Pons (tissue), 1 donor: Measurements from ENCODE around the gene ING5.

Source experiments
- DNase-seq: peaks from one replicate; pipeline ENCODE4 v3.0.0-alpha.2; 2016; ENCODE audit warnings: low spot score

The ING5 gene

DNA sequence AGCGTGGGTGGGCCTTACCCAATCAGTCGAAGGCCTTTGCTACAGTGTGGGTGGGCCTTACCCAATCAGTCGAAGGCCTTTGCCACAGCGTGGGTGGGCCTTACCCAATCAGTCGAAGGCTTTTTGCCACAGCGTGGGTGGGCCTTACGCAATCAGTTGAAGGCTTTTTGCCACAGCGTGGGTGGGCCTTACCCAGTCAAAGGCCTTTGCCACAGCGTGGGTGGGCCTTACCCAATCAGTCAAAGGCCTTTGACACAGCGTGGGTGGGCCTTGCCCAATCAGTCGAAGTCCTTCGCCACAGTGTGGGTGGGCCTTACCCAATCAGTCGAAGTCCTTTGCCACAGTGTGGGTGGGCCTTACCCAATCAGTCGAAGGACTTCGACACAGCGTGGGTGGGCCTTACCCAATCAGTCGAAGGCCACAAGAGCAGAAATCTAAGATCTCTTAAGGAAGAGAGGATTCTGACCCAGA, 58.5 kb downstream of the ING5 start:
- no peak for DNase-seq

DNA sequence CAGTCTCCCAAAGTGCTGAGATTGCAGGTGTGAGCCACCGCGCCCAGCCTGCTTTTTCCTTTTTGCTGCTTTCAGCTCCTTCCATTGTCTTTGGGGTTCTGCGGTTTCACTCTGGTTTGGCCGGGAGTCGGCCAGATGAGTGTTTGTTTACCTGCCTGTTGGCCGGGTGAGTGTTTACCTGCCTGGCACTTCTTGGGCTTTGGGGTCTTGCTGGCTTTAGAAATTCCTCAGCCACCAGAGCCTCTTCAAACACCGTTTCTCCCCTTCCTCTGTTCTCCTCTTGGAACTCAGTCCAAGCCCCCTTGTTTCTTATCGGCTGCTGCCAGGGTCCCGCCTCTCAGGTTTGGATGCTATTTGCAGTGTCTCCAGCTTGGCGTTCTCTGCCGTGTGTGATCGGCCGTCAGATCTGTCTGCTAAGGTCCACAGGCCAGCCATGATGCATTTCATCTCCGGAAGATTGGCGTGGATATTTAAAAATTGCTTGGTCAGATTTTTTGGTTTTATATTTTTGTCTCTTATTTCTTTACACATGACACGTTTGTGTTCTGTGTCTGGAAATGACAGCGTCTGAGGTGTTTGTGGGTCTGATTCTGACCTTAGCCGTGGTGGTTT, 60.6 kb downstream of the ING5 start:
- no peak for DNase-seq

DNA sequence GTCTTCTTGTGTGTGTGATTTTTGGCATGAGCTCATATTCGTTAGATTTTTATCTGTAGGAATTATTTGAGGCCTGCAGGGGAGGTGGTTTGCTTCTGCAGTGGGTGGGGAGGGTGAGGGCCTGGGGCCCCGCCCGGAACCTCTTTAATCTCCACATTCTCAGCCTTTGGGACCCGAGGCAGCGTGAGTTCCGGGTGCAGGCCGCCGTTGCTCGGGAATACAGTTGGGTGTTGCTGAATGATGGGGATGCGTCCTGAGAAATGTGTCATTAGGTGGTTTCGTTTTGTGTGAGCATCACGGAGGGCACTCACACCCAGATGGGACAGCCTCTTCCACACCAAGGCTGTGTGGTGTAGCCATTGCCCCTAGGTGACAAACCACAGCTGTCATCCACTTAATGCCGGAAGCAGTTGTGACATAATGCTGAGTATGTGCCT, 61.1 kb downstream of the ING5 start:
- DNase-seq = no peak

DNA sequence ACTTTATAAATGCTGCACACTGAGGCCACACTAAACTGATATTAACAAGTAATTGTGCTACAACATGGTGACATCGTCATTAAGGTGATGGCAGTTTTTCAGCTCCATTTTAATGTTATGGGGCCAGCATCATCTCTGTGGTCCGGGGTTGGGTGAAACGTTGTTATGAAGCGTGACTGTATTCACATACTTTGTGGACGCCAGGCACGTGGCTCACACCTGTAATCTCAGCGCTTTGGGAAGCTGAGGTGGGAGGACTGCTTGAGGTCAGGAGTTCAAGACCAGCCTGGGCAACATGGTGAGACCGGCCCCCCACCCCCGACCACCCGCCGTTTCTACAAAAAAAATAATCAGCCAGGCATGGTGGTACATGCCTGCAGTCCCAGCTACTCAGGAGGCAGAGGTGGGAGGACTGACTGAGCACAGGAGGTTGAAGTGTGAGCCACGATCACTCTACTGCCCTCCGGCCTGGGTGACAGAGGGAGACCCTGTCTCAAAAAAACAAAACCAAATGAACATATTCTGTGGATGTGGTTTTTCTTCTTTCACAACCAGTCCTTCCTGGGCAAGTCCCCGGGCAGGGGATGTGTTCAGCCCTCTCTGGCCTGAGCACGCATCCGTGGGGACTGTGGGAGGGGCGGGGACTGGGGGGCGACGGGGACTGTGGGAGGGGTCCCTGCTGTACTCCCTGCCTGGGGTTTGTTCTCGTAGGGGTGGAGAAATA, 61.9 kb downstream of the ING5 start:
- DNase-seq = no peak

DNA sequence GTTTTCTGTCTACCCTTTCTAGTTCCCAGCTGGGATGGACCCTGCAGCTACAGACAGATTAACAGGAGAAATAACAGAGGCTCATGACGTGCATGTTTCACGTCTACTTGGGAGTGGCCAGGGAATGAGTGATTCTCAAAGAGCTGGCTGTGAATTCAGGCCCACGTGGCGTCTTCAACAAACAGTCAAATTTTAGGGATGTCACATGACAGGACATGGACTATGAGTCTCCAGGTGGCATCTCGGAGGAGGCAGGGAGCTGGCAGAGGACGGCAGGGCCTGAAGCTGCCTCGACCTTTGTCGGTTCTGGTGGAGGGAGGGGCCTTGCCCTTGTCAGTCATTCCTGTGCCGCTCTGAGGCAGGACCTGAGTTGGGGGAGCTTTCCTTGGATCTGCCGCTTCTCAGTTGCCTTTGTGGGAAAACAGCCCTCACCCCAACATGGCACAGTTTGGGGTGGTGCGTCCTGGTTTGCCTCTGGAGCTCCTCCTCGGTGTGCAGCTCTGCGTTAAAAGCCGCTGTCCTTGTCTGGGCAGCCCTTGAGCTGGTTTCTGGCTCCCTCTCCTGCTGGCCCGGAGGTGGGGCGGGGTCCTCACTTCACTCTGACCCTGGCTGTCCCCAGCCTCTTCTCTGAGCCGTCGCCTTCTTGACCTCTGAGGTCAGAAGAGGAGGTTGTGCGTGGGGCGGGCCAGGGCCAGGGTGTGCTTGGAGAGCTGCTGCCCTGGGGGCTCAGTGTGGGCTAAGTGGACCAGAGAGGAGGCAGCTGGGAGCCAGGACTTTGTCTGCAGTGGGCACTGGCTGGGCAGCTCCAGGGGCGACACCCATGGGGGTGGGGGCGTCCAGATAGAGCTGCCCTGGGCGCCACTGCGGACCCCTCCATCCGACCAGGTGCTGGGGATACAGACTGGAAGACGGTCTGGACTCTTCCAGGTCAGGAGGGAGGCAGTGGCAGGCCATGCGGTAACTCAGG, 62.7 kb downstream of the ING5 start:
- DNase-seq = no peak

DNA sequence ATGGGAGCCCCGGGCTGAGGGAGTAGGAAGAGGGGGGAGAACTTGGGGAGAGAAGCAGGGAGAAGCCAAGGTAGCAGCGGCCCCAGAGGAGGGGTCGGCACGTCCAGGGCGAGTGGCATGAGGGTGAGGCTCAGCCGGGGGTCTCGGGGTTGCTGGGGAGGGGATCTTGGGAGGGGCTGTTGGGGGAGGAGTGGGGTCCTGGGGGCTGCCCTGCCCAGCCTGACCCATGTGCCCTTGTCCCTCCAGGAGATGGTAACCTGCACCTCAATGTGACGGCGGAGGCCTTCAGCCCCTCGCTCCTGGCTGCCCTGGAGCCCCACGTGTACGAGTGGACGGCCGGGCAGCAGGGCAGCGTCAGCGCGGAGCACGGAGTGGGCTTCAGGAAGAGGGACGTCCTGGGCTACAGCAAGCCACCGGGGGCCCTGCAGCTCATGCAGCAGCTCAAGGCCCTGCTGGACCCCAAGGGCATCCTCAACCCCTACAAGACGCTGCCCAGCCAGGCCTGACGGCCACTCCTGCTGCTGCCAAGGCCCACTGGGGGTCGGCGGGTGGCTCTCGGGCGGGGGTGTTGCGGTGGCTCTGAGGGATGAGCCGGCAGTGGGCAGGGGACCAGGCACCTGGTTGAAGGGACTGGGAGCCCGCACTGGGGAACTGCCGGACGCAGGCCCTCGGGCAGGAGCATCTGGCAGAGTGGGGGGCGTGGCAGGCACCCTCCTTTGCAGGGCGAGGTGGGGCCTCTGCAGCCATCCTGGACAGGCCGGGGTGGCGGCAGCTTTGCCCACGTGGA, 65.8 kb downstream of the ING5 start:
- DNase-seq = no peak

DNA sequence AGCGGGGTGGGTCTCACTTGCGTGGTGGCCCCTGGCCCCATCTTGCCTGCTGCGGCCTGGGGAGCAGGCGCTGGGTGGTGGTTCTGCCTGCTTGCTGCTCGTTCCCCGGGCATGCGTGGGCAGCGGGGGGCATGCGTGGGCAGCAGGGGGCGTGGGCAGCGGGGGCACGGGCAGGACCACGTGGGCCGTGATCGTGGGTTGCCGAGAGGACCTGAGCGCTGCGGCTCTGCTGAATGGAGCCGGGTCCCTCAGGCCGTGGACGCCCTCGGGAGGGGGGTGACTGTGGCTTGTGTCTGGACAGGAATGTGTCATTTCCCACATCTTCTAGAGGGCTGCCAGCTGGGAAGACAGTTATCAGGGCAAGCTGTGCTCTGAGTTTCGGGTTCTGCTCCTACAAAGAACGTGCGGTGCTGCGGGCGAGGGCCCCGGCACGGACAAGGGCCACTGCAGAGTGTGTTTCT, 66.4 kb downstream of the ING5 start:
- DNase-seq = no peak

DNA sequence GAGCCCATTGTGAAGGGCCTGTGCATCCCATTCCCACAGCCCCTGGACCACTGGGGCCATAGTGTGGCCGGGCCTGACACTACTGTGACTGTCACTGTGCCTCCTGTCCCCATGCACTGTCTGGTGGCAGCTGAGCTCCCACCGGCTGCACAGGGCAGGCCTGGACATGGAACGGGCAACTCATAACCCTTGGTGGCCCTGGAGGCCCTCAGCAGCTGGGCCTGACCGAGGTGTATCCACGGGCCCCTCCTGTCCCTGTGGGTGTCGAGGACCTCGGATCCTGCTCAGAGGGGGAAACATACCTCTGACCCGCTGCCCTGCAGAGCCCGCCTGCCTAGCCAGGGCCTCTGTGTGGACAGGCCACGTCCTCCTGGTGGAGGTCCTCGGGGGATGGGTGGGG, 67.0 kb downstream of the ING5 start:
- no peak for DNase-seq

DNA sequence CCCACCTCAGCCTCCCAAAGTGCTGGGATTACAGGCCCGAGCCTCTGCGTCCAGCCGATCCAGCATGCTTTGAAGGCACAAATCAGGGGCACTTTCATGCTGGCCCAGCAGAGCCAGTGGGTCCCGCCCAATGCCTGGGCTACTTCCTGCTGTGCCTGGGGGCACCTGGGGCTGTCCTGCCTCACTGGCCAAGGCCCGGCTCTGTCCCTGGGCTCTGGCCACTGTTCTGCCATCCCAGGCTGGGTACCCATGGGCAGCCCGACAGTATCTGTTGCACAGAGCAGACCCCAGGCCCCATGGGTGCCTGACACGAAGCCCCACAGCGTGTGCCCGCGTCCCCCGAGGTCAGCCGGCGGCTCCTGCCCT, 68.0 kb downstream of the ING5 start:
- no peak for DNase-seq

DNA sequence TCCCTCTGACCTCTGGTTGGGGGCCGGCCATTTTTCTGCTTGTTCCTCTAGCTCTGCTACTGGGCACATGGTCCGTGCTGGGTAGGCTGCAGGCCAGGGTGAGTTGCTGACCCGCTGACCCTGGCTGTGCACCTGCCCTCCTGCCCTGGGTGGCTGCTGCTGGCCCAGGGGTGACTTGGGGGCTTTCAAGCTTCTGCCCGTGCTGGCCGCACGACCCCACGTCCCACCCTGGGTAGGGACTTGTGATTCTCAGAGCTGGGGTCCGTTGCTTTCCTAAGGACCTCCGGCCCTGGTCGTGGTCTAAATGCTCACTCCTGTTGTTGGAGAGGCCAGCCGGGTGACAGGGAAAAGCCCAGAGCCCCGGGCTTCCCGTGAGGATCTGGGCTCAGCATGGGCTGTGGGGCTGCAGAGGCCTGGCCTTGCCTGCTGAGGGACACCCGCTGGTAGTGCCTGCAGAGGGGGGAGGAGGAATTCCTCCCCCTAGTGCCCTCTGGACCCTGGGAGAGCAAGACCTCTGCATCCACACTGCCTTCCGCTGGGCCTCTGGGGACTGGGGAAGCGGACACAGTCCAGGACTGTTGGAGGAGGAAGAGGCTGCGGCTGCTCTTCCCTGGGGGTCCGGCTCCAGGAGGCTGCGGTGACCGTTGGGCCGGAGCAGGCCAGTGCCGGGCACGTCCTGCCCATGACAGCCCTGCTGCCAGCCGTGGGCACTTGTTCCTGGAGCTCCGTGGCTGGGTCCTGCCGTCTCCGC, 68.5 kb downstream of the ING5 start:
- DNase-seq = no peak

DNA sequence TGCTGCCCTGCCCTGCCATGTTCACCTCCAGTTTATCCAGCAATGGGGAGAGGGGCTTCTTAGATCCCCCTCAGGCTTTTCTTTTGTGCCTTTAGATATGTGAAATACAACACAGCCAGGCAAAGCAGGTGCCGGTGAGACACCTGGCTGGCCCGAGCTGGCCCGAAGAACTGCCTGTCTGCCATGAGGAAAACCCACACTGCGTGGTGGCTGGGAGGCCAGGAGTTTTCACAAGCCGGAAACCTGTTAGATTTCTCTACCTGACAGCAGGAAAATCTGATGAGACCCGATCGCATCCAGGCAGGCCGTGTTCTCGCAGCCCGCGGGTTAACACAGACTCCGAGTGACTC, 69.1 kb downstream of the ING5 start:
- DNase-seq = no peak

DNA sequence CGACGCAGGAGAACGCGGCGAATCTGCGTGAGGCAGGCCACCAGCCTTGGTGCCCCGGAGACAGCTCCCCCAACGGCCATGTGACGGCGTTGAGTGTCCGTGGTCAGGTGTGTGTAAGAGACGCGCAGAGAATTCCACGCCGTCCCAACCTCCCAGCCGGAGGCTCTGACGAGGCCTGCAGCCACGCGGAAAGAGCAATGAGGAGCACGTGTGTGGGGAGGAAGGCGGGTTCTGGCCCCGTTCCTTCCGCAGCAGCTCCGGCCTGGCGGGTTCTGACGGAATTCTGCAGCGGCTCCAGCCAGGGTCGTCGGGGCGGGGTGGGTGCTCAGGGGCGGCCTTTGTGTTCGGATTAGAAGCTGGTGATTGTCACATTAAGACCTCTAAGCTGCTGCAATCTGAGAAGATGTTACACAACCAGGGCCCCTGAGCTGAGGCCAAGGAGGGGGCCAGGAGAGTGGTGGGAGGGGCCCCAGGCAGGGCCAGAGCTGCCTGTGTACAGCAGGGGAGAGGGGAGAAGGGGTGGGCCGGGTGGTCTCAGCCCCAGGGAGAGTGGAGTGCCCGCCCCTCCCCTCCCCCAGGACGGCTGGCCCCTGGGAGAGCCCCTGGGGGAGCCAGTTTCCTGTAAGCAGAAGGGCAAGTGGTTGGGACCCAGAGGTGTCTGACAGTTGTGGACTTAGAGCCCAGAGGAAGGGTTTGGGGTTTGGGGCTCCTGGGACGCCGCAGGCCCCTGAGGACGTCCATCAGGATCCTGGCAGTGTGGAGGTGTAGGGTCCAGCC, 69.6 kb downstream of the ING5 start:
- no peak for DNase-seq

DNA sequence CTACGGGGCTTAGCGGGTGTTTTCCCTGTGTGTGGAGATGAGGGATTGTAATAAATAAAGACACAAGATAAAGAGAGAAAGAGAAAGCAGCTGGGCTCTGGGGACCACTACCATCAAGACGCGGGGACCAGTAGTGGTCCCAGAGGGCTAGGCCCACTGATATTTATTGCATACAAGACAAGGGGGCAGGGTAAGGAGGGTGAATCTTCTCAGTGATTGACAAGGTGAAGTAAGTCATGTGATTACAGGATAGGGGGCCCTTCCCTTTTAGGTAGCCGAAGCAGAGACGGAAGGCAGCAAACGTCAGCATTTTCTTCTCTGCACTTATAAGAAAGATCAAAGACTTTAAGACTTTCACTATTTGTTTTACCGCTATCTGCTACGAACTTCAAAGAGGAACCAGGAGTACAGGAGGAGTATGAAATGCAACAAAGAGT, 70.2 kb downstream of the ING5 start:
- no peak for DNase-seq

DNA sequence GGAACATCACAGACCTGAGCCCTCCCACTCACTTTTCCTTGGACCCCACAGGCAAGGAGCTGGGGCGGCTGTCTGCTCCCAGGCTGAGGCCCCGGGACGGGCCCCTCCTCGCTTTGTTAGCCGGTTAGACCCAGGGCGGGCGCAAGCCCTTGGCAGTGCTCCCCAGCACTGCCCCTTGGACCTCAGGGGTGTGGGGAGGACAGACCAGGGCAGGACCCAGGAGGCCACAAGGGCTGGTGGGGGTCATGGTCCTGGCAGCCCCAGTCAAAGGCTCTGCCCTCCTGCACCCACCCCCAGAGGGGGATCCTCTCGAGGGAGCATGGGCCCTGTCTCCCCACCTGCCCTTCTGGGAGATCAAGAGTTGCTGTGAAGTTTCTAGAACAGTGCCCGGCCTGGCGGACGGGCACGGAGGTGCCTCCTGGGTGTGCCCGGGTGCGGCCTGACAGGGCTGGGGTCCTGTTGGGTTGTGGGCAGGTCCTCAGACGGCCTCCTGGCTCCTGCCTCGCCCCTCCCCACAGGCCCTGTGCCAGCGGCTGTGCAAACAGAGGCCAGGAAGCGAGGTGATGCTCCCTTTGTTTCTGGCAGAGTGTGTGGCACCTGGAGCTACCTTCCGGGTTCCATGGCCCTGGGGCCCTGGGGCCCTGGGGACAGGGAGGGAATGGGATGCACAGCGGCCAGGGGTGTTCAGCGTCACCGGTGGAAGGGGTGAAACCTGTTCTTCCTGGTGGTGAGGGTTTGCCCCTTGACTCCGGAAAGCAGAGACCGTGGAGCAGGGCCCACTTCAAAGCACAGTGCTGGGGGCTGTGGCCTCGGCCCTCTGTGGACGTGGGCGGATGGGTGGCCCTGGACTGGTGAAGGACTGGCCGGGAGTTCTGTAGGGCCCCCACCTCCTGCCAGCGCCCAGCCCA, 71.9 kb downstream of the ING5 start:
- no peak for DNase-seq

DNA sequence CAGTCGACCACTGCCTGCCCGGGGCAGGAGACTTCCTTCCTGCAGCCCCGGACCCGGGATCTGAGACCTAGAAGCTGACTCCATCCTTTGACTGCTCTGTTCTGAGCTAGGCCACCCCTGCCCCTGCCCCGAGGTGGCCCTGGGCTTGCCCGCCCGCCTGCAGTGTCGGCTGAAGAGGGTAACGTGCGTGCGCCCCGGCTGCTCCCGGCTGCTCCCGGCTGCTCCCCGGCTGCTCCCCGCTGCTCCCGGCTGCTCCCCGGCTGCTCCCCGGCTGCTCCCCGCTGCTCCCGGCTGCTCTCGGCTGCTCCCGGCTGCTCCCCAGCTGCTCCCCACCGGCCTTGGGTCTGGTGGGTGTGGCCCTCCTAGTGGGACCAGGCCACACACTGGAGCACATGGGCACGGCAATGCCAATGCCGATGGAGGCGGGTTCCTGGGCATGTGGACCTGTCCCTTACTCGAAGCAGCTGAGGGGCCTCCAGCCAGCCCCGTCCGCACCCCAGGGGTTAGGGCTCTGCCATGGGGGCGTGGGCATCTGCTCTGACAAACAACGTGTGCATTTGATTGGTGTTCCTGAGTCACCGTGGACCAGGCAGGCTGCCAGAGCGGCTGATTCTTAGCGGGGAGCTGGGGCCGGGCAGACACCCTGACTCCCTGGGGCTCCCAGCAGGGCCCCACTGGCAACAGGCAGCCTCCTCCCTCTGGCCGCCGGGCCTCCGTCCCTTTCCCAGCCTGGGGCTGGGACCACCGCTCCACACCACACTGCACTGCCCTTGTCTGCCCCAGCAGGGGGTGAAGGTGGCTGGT, 72.8 kb downstream of the ING5 start:
- no peak for DNase-seq

DNA sequence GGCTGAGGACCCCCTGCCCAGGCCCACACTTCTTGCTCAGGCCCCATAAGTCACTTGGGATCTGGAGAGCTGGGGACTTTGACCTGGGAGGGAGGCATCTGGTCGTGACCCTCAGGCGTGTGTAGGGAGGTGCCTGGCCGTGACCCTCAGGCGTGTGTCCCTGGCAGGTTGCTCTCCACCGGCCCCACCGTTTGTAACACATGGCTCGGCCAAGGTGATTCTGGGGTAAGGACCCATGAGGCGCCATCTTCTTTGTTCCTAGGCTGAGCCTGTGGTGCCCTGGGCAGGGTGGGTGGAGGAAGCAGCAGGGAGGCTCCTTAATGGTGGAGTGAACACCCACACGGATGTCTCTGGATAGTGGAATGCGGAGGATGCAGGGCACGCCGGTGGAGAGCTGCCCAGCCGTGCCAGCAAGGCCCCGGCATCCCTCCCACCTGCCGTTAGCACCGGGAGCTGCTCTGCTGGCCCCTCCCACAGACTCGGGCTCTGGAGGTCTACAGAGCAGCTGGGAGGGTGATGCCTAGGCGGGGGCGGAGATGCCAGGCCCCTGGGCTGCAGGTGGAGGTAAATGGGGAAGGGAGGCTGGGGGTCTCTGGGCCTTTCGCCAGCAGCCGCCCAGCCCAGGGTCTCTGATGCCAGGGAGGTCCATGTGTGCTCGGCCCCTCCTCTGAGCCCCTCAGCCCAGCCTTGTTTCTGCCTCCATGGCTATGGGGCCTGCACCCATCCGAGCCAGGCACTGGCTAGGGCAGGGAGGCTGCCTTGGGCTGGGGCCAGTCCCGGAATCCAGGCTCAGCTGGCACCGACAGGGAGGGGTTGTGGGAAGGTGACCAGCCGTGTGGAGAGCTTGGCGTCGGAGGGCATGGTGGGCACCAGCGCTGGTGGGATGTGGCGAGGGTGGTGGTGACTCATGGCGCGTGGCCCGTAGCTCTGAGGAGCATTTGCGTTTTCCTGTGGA, 73.7 kb downstream of the ING5 start:
- no peak for DNase-seq
